RPMI8226 (cell line): ENCODE results near the gene TSKS.

ENCODE experiments used
- DNase-seq: peaks from one replicate; pipeline ENCODE4 v3.0.0-alpha.2; 2015

The TSKS gene

DNA sequence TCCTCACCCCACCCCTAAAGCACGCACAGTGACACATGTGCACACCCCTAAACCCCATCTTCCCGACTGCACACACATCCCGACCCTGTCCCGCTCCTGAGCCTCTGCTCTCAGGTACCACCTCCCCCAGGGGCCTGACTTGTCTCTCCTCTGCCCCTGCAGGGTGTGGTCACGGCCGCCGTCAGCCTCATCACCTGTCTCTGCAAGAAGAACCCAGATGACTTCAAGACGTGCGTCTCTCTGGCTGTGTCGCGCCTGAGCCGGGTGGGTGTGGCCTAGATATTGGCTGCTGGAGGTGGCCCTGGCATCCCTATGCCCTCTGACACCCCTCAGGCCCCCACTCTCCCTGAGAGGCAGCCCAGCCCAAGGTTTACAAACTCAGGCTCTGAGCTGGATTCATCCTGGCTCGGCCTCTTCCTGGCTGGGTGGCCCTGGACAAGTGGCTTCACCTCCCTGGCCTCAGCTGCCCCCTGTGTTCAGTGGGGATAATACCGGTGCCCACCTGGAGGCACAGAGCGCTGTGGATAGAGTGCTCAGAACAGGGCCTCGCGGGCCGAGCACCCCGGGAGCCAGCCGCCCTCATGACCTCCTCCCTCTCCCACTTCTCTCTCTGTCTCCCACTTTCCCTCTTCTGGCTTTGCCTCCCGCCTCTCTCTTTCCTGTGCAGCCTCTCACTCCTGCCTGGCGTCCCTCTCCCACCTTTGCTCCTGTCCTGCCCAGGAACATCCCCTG is 29.9 kb upstream of the TSKS start:
- DNase-seq: no peak

DNA sequence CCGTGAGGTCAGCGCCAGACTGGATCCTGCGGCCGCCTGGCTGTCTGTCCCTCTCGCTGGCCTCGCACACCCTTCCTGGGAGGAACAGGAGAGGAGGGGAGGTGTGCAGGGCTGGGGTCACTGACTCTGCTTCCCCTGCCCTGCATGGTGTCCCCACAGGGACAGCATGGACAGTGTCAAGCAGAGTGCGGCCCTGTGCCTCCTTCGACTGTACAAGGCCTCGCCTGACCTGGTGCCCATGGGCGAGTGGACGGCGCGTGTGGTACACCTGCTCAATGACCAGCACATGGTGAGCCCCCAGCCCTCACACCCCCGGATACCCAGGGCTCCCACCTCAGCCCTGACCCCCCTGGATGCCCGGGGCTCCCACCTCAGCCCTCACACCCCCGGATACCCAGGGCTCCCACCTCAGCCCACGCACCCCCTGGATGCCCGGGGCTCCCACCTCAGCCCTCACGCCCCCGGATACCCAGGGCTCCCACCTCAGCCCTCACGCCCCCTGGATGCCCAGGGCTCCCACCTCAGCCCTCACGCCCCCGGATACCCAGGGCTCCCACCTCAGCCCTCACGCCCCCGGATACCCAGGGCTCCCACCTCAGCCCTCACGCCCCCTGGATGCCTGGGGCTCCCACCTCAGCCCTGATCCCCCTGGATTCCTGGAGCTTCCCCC is 28.8 kb upstream of the TSKS start:
- no peak for DNase-seq

DNA sequence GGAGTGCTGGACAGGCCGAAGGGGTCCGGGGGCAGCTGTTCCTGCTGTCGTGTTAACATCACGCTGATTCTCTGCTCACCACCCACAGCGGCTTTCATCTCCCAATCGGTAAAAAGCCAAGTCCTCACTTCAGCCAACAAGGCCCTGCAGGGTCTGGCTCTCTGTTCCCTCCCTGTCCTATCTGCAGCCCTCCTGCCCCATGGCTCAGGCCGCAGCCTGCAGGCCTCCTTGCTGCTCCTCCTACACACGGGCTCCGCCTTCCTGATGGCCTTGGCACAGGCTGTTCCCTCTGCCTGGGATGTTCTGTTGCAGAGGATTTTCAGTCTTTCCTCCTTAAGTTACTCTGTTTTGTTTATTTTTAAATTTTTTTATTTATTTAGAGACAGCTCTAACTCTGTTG is 27.8 kb upstream of the TSKS start:
- no peak for DNase-seq

DNA sequence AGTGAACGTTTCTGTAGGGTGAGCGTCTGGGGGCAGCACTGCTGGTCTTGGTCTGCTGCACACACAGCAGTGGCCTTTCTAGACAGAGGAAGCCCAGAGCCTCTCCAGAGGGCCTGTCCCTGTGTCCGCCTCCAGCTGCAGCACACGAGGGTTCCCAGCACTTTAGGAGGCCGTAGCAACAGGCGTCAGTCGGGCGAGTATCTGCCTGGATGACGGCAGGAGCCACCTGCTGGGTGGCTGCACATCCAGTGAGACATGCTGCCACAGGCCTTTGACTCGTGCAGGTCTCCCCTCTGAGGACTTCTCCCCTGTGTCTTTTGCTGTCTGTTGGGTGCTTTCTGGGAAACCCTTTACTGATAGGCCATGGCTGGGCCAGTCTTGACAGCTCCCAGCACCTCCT is 25.8 kb upstream of the TSKS start:
- no peak for DNase-seq

DNA sequence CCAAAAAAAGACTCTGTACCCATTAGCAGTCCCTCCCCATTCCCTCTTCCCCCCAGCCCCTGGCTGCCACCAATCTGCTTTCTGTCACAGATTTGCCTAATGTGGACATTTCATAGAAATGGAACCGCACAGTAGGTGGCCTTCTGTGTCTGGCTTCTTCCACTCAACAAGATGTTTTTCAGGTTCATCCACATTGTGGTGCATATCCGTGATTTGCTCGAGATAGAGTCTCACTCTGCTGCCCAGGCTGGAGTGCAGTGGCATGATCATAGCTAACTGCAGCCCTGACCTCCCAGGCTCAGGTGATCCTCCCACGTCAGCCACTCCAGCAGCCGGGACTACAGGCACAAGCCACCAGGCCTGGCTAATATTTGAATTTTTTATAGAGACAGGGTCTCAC is 24.6 kb upstream of the TSKS start:
- no peak for DNase-seq

DNA sequence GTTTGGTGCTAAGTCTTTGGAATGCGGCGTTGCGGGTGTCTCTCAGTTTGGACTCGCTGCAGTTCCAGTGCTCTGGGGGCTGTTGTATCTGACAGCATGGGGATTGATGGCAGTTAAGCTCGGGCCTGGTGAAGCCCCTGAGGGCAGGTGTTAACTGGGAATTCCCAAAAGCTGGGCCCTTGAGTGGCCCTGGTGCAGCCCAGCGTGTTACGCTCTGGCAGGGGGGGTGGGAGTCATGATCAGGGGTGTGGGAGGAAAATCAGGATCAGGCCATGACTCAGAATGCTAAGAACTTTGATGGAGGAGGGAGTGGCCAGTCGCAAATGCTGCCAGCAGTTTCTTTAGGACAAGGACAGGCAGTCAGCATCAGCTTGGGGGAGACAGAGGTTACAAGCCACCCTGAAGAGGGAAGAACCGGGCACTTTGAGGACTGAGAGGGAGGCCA is 23.3 kb upstream of the TSKS start:
- DNase-seq: no peak

DNA sequence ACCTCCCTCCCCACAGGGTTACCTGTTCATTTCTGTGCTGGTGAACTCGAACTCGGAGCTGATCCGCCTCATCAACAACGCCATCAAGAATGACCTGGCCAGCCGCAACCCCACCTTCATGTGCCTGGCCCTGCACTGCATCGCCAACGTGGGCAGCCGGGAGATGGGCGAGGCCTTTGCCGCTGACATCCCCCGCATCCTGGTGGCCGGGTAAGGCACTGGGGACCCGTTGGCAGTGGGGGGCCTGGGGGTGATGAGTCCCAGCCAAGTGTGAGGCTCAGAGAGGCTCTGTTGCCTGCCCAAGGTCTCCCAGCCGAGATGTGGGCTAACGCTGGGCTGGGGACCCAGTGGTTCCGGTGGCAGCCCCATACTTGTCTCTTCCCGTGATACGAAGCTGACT is 19.4 kb upstream of the TSKS start:
- no peak for DNase-seq

DNA sequence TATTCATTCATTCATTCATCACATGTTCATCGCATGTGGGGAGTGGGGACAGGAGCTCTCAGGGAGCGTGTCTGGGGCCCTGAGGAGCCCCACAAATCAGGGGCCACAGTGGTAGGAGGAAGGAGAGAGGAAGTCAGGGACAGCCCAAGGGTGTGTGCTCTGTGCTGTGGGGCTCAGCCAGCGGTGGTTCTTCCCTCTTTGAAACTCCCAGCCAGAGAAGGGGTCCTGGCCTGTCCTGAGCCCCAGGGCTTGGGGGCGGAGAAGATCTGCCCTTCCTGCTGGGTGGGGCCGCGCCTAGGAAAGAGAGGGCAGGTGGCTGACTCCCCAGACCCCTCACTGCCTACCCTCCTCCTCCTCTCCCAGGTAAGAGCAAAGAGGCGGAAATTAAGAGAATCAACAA is 18.3 kb upstream of the TSKS start:
- DNase-seq: no peak

DNA sequence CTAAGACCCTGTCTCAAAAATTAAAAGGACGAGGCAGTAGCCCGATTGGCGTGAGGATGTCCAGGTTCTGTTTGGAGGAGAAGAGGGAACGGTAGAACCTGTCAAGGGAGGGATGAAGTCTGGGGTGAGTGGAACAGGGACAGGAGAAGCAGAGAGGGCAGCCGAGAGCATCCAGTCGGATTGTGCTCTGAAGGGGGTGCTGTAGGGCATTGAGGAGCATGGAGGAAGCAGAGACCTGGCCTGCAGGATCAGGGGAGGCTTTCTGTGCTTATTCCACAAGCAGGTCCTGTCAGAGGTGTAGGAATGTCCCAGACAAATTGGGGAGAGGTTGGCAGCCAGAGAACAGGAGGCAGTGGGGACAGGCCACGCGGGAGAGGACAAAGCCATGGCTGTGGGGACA is 17.8 kb upstream of the TSKS start:
- DNase-seq: no peak

DNA sequence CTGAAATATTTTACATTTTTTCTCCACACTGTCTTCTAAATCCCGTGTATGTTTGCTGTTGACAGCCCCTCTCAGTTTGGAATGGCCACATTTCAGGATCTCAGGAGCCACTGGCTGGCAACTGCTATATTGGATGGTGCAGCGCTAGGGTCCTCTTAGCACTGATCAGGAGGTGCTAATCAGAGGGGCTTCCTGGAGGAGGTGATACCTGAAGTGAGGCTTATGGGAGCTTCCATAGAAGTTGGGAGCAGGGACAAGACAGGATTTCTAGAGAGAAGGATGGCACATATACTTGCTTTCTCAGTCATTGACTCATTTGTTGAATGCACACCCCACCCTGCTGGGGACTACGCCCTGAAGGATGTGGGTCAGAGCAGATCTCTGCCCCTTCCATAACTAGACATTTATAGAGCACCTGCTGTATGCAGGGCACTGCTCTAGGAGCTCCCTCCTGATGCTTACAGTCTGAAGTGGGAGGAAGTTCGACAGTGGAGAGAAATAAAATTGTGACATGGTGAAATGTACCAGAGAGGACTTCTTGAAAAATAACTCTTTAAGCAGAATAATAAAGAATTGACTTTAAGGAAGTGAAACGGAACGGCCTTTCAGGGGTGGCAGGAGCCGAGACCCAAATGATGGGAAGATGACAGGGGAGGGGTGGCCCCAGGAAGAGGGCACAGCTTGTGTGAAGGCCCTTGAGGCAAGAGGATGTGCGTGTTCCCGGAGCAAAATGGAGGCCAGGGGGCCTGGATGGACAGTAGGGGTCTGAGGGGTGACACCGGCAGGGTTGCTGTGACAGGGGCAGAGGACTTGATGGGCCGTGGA is 16.8 kb upstream of the TSKS start:
- no peak for DNase-seq

DNA sequence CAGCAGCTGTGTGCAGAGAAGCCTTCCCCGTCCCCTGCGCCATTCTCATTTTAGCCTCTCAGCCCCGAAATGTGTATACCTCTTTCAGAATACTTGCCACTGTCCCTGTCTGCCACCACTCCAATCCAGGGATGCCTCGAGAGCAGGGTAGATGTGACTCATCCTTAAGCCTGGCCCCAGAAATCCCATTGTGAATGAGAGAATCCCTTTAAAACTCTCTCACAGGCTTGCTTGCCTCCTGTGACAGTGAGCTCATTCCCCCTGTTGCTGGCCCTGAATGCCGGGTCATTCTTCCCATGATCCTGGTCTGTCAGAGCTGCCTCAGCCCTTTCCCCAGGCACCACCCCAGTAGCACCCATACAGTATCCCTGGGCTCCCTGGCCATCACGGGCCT is 13.3 kb upstream of the TSKS start:
- DNase-seq: no peak

DNA sequence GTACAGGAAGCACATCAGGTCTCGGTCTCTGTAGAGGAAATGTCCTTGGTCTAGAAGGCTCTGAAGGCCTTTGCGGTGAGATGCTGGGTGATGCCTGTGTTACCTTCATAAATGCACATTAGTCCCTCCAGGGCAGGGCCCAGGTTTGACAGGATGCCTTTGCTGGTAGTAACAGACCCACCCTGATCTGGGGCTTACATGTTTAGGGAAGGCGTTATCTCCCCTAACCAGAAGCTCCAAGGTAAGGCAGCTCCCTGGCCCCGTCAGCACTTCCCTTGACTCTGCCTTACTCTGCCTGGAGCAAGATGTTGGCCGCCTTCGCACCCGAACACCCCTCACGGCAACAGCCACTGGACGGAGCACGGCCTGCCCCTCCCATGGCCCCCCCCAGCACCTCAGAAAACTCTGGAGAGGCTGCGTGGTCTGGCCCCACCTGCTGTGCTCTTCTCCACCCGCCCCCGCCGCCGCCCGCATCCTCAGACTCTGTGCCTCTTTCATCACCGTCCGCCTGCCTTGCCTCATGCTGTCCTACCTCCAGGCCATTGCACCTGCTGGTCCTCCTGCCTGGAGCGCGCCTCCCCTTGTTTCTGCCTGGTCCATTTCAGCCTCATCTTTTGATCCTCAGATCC is 12.8 kb upstream of the TSKS start:
- no peak for DNase-seq

DNA sequence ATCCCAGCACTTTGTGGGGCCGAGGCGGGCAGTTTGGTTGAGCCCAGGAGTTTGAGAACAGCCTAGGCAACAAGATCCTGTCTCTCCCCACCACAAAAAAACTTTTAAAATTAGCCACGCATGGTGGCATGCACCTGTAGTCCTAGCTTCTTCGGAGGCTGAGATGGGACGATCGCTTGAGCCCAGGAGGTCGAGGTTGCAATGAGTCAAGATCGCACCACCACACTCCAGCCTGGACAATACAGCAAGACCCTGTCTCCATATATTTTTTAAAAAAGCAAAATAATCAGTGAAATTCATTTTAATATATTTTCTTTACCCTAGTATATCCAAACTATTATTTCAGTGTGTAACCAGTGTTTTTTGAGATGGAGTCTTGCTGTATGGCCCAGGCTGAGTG is 11.9 kb upstream of the TSKS start:
- DNase-seq: no peak

DNA sequence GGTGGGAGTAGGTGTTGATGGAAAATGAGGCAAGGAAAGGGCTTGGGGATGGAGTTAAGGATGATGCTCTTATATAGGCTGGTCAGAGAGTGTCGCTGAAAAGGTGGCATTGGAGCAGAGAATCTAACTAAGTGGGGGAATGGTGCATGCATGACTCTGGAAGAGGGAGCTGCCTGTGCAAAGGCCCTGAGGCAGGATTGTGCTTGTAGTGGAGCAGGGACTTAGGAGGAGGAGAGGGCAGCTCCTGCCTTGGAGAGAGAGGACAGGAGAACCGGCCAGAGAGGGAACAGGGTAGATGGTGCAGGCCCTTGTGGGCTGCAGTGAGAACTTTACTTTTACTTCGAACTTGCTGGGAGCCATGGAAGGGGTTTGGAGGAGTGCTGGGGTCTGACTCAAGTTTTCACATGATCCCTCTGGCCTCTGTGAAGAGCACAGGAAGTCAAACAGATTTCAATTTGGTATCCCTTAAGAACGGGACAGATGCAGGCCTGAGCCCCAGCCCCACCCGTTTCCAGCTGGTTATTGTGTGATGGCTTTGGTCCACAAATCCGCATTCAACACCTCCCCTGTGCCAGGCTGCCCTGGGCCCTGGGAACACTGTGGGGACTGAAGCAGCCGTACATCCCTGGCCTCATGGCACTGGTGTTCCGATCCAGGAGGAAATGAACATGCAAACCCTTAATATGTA is 10.7 kb upstream of the TSKS start:
- DNase-seq: no peak

DNA sequence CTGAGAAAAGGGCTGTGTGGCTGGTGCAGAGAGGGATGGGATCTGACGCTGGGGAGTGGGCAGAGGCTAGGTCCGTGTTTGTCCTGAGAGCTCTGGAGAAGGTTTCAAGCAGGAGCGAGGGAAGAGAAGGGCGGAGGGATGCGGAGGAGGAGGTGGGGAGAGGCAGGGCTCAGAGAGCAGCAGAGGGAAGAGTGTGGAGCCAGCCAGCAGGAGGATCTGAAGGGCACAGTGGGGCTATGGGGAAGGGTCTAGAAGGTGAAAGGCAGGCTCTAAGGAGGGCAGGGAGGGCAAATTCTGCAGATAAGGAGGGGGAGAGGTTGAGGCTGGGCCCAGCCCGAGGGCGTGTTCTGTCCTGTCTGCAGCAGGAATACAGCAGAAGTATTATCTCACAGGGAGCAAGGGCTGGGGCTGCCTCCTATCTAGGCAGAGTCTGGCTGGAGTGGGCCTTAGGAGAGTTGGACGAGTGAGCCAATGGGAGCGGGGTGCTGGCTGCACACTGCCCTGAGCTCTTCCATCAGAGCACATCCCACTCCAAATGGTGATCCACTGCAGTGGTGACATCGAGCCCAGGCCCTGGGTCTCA is 9.8 kb upstream of the TSKS start:
- no peak for DNase-seq

DNA sequence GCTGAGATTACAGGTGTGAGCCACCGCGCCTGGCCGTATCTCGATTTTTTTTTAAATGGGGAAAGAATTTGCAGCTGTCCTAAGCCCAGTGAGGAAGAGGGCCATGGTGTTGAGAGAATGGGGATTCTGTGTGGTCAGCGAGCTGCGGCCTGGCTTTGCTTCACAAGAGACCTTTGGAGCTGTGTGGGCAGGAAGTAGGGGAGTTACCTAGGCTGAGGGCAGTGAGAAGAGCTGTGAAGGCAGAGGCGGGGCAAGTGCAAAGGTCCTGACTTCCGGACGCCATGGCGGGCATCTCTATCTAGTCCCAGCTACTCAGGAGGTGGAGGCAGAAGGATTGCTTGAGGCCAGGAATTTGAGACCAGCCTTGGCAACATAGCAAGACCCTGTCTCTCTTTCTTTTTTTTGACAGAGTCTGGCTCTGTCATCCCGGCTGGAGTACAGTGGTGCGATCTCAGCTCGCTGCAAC is 8.6 kb upstream of the TSKS start:
- no peak for DNase-seq

DNA sequence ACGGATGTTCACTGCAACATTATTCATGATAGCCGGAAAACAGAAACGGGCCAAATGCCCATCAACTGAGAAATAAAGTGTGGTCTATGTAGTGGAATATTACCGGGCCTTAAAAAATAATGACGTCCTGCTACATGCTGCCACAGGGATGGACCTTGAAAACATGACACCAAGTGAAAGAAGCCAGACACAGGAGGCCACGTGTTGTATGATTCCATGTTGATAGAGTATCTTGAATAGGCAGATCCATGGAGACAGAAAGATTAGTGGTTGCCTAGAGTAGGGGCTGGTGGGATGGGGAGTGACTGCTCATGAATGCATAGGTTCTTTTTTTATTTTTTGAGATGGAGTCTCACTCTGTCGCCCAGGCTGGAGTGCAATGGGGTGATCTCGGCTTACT is 7.4 kb upstream of the TSKS start:
- DNase-seq: no peak

DNA sequence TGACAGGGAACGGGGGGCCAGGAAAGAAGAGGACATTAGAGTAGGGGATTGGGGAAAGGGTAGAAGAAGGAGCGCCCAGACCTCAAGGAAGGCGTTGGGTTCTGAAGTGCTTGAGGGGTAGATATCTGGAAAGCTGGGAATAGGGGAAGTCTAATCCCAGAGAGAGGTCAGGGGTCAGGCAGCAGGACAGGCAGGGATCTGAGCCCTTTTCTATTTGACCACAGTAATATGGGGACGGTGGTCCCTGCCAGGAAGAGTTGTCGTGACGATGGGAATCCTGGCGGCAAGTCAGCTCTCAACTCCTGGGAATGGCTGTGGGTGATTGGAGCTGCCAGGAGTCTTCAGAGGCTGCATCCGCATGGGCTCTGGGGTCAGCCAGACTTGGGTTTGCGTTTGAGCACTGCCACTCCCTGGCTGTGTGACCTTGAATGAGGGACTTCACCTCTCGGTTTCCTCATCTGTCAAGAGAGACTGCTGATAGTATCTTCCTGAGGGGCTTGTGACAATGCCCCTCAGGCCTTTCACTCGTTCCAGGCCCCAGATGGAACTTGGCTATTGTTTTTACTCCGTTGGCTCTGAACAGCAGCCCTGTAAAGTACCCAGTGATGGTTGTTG is 5.0 kb upstream of the TSKS start:
- no peak for DNase-seq

DNA sequence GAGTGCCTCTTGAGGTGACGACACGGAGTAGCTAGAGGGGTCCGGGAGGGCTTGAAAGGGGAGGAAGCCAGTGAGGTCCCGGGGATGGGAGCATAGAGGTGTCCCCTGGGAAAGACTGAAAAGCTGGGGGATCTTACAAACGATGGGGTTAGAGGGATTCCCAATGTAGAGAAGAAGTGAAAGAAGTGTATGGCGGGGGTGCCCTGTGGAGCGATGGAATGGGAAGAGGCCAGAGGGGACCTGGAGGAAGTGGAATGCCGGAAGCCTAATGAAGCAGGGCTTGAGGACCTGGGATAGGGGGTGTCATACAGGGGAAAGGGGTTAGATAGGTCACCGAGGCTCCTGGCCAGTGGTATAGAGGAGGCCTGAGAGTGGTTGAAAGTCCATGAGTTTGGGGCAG is 4.3 kb upstream of the TSKS start:
- DNase-seq: no peak

DNA sequence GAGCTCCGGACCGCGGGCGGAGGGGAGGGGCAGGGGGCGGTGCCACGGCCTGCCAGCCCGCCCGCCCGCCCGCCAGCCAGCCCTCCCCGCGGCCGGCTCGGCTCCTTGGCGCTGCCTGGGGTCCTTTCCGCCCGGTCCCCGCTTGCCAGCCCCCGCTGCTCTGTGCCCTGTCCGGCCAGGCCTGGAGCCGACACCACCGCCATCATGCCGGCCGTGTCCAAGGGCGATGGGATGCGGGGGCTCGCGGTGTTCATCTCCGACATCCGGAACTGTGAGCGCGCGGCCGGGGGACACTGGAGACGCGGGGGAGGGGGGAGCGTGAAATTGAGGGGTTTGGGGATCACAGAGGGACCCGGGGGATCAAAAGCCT is 3.8 kb upstream of the TSKS start, which contains the start of gene AP2A1:
Gene AP2A1 (plus strand): TSS at position 72 of the 370 bp plus-strand sequence. CDS start 133 bp downstream, at position 205.
- DNase-seq: no peak

DNA sequence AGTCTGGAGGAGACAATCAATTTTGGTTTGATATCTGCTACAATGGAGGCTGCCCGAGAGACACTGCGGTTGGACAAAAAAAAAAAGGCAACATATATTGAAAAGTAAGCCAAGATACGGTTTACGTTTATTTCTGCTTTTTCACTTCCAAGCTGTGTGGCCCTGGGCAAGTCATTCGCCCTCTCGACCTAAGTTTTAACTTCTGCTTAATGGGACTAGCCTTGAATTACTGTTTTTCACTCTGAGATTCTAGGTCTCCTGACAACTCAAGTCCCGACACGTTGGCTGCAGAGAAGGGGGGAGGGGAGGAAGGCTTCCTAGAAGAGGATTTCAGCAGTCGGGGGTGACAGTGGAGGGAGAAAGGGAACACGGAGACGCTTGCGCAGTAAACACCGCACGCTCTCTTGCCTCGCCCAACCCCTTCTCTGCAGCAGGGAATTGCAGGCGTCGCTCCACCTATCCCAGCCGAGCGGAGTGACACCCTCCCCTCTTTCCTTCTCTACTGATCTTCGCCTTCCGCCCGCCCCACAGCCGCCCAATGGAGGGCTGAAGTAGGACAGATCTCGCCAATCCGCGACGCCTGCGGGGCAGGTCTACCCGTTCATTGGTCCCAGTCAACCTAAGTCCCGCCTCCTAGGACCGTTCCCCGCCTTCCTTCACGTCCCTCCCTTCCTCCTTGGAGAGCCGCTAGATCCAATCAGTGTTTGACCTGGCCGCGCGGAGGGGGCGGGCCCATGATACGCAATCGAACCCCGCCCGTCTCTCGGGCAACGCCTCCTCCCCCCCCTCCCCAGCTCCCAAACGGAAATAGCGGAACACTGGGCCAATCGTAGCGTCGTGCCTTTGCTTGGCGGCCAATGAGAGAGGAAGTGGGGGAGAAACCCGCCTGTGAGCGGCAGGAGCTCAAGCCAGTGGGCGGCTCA is 3.2 kb upstream of the TSKS start:
- peak; percentile 99 for DNase-seq
